HFFc6 (cell line): ENCODE results near the gene JMJD6. TPM values are rescaled to one million over a fixed set of nuclear protein-coding genes. Genes with fewer than 3 reads are reported as not detected.

Source experiments
- DNase-seq: peaks from one replicate; pipeline ENCODE4 v3.0.0-alpha.2; 2018
- H3K27ac Mint-ChIP-seq: 2 replicates; pipeline ENCODE4 v1.8.0; 2020; ENCODE audit warnings: mild to moderate bottlenecking, mixed read lengths
- H3K27me3 Mint-ChIP-seq: 2 replicates; pipeline ENCODE4 v1.8.0; 2021; ENCODE audit warnings: mild to moderate bottlenecking, moderate library complexity, mixed read lengths; ENCODE audit not compliant: insufficient read depth
- H3K36me3 Mint-ChIP-seq: 2 replicates; pipeline ENCODE4 v1.8.0; 2021; ENCODE audit warnings: low read depth, mixed read lengths
- H3K4me1 Mint-ChIP-seq: 2 replicates; pipeline ENCODE4 v1.8.0; 2020; ENCODE audit warnings: low read depth, mixed read lengths
- H3K4me3 Mint-ChIP-seq: 2 replicates; pipeline ENCODE4 v1.8.0; 2020; ENCODE audit warnings: mild to moderate bottlenecking, moderate library complexity, mixed read lengths
- H3K9me3 Mint-ChIP-seq: 2 replicates; pipeline ENCODE4 v1.8.0; 2020; ENCODE audit warnings: mild to moderate bottlenecking, mixed read lengths
- total RNA-seq, 6 experiments: library from RNA; stranded (reverse); fragmentation: NEBNext Ultra II Directional; extraction: Animal tissue kit (Norgen Biotek cat#: 25700); gene quantifications; 2 replicates in 1 of 6; 3 replicates in 5 of 6; pipeline ENCODE4 v1.2.3, GENCODE V29; 2021
- TF ChIP-seq, protein P1 (sequence below): fragments of 200-600 bp; sonication (generic); IDR thresholded peaks from 2 replicates; pipeline ENCODE4 v1.5.0; 2021; ENCODE audit warnings: antibody characterized with exemption, mild to moderate bottlenecking

Gene JMJD6
- total RNA-seq, 6 experiments from 2014 or later = 32.9 to 44.3 (median 37.3) TPM

DNA sequence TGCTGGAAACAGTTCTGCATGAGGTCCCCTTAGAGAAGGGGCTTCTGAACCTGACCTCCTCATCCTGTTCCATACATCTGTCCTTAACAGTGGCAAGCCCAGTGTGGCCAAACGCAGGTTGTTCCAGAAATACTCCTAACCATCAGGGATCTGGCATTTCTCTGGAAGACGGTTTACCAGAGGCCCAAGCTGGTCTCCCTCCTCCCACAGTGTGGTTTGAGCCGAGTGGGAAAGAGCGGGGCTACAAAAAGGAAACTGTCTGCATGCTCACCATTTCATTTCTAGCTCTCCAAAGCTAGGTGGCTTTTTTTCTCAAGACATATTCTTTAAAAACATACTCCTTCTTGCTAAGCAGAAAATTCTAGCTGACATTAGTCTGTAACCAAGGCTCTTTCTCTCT lies 21.6 kb downstream of the JMJD6 start:
- no peak overlapping the region for H3K4me3 Mint-ChIP-seq
- H3K27ac Mint-ChIP-seq = no peak overlapping the region
- H3K9me3 Mint-ChIP-seq = no peaks in the 10 kb centered on the region
- H3K36me3 Mint-ChIP-seq = peaks cover 18% of the 10 kb centered on the region
- TF ChIP-seq, protein P1, sequence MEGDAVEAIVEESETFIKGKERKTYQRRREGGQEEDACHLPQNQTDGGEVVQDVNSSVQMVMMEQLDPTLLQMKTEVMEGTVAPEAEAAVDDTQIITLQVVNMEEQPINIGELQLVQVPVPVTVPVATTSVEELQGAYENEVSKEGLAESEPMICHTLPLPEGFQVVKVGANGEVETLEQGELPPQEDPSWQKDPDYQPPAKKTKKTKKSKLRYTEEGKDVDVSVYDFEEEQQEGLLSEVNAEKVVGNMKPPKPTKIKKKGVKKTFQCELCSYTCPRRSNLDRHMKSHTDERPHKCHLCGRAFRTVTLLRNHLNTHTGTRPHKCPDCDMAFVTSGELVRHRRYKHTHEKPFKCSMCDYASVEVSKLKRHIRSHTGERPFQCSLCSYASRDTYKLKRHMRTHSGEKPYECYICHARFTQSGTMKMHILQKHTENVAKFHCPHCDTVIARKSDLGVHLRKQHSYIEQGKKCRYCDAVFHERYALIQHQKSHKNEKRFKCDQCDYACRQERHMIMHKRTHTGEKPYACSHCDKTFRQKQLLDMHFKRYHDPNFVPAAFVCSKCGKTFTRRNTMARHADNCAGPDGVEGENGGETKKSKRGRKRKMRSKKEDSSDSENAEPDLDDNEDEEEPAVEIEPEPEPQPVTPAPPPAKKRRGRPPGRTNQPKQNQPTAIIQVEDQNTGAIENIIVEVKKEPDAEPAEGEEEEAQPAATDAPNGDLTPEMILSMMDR = no peak
- peaks cover 54% of the 10 kb centered on the region for H3K4me1 Mint-ChIP-seq
- H3K27me3 Mint-ChIP-seq = peaks cover 8% of the 10 kb centered on the region
- no peak for DNase-seq

DNA sequence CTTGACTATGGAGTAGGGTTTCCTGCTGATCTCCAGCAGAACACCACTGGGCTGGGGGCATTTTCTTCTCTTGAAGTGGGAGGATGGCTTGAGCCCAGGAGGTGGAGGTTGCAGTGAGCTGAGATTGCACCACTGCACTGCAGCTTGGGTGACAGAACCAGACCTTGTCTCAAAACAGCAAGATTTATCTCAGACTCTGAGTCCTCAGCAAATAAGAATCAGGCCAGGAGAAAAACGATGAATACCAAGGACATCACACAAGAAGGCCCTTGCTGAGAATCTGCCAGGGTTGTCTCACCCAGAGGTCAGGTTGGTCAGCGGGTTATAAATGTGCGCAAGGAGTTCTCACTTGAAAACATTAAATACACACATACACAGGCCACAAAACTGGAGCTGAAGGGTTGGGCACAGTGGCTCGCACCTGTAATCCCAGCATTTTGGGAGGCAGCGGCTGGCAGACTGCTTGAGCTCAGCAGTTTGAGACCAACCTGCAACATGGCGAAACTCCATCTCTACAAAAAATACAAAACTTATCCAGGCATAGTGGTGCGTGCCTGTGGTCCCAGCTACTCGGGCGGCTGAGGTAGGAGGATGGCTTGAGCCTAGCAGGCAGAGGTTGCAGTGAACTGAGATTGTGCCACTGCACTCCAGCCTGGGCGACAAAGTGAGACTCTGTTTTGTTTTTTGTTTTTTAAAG lies 23.3 kb downstream of the JMJD6 start:
- H3K36me3 Mint-ChIP-seq = peaks cover 19% of the 10 kb centered on the region
- TF ChIP-seq, protein P1 = no peak
- DNase-seq = no peak
- peaks cover 55% of the 10 kb centered on the region for H3K4me1 Mint-ChIP-seq
- H3K9me3 Mint-ChIP-seq = no peaks in the 10 kb centered on the region
- no peak overlapping the region for H3K27ac Mint-ChIP-seq
- H3K27me3 Mint-ChIP-seq = peaks cover 4% of the 10 kb centered on the region
- H3K4me3 Mint-ChIP-seq = no peak overlapping the region

DNA sequence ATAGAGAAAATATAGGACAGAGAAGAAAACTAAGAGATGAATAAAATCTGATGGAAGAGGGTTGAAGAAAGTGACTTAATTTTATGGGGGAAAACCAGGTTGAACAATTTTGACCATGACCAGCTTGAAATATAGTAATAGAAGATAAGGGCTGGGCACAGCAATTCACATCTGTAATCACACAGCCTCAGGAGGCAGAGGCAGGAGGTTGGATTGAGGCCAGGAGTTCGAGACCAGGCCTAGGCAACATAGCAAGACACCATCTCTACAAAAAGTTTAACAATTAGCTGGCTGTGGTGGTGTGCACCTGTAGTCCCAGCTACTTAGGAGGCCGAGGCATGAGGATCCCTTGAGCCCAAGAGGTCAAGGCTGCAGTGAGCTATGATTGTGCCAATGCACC lies 24.3 kb downstream of the JMJD6 start:
- Mint-ChIP-seq H3K27ac (peak overlapping the region; percentile 89), H3K4me1 (peaks cover 57% of the 10 kb centered on the region), H3K36me3 (peaks cover 13% of the 10 kb centered on the region), H3K4me3 (peak overlapping the region; percentile 76; the same call in 1 of the 2 replicates), H3K27me3 (peaks cover 4% of the 10 kb centered on the region), H3K9me3 (no peaks in the 10 kb centered on the region)
- TF ChIP-seq, protein P1 = no peak
- DNase-seq = no peak

DNA sequence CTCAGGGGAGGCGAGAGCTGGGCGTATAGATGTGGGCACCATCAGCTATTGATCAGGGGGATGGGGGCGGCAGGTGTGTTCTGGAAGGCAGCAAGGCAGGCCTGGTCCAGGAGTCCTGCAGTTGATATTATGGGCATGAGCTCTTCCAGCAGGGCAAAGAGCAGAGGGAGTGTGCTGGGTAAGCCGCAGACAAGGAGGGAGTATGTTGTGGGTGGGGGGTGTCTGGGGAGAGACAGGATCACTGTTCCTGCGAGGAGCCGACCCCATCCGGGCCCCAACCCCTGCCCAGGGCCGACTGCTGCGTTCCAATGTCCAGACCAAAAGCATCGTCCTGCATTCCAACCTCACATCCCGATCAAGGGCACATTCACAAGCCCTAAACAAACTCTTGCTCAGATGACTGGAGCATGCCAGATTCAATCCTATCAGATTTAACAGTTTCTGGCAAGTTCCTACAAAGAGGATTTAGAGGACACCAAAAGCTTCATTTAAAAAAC lies 24.9 kb downstream of the JMJD6 start:
- H3K36me3 Mint-ChIP-seq = peaks cover 7% of the 10 kb centered on the region; the same call in 1 of the 2 replicates
- peak overlapping the region; percentile 89 for H3K27ac Mint-ChIP-seq

DNA sequence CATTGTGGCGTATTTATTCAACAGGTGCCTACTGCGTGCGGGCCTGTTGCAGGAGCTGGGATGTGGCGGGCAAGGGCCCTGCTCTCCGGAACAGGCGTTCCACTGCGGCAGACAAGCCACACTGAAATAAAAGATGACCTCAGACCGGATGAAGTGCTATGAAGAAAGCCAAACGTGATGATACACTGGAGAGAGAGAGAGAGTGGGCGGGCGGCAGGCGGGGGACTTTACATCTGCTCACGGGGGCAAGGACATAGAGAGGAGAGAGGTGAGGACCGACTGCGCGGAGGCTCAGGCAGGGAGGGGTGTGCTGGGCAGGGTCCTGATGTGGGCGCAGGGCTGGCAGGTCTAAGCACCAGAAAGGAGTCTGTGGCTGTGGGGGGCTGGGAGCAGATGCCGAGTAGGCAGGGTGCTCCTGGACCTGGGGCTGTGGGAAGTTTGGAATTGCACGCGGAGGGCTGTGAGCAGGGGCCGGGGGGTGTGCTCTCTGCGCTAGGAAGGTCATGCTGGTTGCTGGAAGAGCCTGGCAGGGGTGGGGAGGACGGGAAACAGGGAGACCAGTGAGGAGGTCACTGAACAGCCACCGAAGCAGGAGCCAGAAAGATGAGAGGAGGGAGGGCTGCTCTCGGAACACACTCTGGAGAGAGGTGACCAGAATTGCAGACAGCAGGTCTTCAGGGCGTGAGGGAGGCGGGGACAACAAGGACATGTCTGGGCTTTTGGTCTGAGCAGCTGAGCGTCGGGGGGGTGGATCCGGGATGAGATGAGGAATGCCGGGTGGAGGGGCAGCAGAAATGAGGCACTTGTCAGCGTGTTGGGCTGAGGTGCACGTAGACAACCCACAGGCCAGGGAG lies 25.6 kb downstream of the JMJD6 start:
- DNase-seq = peak; percentile 81
- Mint-ChIP-seq H3K27ac (peak overlapping the region; percentile 89), H3K36me3 (peaks cover 6% of the 10 kb centered on the region; the same call in 1 of the 2 replicates), H3K9me3 (no peaks in the 10 kb centered on the region), H3K4me3 (peak overlapping the region; percentile 76), H3K4me1 (peaks cover 54% of the 10 kb centered on the region), H3K27me3 (peaks cover 4% of the 10 kb centered on the region)
- TF ChIP-seq, protein P1 = no peak

More for the DNA sequence above, 24.9 kb downstream of the JMJD6 start:
- TF ChIP-seq, protein P1 = no peak
- peaks cover 4% of the 10 kb centered on the region for H3K27me3 Mint-ChIP-seq
- no peak for DNase-seq
- H3K4me3 Mint-ChIP-seq = peak overlapping the region; percentile 76
- H3K4me1 Mint-ChIP-seq = peaks cover 55% of the 10 kb centered on the region
- no peaks in the 10 kb centered on the region for H3K9me3 Mint-ChIP-seq
